NCI-H187 (cell line): Measurements from ENCODE around the gene TERT.
"Not testable (repeated sequence)": the region's sequence is repeated elsewhere in the genome, so short reads cannot be mapped to it uniquely, and the experiment has no call there.

ENCODE experiments used
- DNase-seq, 2 experiments: peaks; one replicate each; lab custom pipeline; 2025; lab: John Stamatoyannopoulos, UW

TERT gene

DNA sequence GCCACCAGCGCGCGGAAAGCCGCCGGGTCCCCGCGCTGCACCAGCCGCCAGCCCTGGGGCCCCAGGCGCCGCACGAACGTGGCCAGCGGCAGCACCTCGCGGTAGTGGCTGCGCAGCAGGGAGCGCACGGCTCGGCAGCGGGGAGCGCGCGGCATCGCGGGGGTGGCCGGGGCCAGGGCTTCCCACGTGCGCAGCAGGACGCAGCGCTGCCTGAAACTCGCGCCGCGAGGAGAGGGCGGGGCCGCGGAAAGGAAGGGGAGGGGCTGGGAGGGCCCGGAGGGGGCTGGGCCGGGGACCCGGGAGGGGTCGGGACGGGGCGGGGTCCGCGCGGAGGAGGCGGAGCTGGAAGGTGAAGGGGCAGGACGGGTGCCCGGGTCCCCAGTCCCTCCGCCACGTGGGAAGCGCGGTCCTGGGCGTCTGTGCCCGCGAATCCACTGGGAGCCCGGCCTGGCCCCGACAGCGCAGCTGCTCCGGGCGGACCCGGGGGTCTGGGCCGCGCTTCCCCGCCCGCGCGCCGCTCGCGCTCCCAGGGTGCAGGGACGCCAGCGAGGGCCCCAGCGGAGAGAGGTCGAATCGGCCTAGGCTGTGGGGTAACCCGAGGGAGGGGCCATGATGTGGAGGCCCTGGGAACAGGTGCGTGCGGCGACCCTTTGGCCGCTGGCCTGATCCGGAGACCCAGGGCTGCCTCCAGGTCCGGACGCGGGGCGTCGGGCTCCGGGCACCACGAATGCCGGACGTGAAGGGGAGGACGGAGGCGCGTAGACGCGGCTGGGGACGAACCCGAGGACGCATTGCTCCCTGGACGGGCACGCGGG, at the start of gene TERT:
TERT (minus strand) TSS at position 234 of the 815 bp plus-strand sequence; CDS start at position 155, 79 bp downstream.
- DNase-seq = no peak

DNA sequence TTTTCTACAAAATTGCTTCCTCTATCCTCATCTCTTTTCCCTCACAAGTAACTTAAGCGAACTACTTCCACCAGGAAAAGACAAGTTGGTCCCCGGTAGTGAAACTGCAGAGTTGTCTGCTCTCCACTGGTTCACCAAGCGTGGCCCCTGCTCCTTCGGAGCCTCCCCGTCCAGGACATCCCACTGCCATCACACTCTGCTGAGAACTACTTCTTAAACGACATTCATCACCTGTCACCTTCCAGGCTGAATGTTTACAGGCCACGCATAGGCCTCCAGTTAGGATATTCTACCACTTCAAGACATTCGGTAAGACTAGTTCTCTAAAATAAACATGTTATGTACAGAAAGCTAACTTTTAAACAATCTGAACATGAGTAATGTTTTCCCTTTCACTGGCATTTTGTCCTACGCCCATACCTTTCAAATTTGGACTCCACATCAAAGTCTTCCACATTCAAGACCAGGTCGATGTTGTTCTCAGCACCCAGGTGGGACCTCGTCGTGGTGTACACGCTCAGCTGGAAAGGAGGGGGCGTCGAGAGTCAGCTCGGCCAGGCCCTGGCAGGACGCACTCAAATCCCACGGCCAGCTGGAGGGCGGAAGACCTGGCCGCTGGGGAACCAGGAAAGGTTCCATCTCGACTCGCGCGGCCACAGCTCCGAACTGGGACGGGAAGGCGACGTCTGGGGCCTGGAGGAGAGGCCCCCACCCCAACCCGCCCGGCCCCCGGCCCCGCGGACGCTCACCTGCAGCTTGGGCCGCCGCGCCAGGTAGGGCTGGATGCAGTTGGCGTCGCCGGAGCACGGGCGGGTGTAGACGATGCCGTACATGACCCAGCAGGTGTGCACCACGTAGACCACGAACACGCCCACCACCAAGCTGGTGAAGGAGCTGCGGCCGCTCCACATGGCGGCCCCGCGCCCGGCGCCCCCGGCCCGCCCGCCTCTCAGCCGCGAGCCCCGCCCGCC, 49.3 kb upstream of the TERT start:
- DNase-seq = no peak

DNA sequence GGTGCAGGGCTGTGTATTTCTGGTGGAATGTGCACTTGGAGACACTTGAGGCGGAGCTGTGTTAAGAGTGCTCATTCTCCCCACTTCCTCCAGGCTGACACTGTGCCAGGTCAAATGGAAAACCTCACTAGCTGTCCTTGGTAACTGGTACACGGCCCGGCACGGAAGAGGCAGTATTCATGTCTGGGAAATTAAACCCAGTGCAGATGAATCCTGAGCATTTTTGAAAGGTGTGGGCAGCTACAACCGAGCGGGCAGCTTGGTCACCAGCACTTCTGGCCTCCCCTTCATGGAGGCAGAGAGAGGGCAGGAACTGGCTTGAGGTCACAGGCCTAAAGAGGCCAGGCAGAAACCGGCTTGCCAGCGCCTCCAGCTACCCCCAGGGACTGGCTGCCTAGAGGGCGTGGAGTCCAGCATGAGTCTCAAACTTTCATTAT, 48.5 kb upstream of the TERT start:
- no peak for DNase-seq

DNA sequence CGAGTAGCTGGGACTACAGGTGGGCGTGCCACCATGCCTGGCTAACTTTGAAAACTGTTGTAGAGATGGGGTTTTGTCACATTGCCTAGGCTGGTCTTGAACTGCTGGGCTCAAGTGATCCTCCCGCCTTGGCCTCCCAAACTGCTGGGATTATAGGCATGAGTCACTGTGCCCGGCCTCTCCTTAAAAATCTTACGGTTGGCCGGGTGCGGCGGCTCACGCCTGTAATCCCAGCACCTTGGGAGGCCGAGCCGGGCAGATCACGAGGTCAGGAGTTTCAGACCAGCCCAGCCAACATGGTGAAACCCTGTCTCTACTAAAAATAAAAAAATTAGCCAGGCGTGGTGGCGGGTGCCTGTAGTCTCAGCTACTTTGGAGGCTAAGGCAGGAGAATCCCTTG, 47.8 kb upstream of the TERT start:
- DNase-seq = not testable (repeated sequence)

DNA sequence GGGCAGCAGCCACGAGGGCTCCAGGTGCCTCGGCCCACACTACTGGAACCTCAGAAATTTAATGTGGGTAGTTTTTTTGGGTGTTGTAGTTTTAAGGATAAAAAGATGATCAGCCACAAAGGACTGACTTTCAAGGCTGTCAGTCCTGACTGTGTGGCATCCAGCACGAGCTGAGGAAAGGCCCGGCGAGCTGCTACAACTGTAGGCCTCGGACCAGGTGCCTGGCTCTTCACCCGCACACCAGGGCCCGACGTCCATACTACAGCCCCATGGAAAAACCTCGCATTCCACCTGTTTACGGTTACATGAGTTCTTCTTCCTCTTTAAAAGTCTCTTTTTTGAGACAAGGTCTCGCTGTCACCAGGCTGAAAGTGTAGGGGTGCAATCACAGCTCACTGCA, 47.4 kb upstream of the TERT start:
- no peak for DNase-seq

DNA sequence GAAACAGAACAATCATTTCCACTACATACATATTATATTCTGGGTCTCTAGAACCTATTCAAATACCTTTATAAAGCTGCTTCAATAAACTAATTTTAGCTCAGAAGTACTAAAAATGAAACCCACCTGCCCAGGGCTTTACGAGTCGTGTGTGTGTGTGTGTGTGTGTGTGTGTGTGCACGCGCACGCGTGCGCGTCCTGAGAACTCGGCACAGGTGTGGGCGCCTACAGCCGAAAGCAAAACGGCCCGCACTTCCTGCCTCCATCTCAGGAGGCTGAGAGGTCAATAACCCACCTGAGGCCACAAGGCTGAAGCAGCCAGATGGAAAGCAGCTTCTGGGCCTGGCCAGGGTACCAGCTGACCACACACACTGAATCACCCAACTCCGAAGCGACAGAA, 47.0 kb upstream of the TERT start:
- no peak for DNase-seq

DNA sequence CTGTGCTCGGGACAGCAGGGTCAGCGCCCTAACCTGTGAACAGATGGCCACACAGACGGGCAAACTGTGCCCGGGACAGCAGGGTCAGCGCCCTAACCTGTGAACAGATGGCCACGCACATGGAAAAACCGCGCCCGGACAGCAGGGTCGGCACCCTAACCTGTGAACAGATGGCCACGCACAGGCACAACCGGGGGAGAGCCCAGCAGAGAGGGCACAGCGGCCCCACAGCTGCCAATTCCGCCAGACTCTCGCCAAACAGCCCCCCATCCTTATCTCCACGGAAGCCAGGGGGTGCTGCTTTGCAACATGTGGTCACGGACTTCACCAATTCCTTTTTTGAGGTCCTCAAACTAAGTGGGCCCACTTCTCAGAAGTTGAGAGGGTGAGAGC, 44.9 kb upstream of the TERT start:
- DNase-seq = not testable (repeated sequence)

DNA sequence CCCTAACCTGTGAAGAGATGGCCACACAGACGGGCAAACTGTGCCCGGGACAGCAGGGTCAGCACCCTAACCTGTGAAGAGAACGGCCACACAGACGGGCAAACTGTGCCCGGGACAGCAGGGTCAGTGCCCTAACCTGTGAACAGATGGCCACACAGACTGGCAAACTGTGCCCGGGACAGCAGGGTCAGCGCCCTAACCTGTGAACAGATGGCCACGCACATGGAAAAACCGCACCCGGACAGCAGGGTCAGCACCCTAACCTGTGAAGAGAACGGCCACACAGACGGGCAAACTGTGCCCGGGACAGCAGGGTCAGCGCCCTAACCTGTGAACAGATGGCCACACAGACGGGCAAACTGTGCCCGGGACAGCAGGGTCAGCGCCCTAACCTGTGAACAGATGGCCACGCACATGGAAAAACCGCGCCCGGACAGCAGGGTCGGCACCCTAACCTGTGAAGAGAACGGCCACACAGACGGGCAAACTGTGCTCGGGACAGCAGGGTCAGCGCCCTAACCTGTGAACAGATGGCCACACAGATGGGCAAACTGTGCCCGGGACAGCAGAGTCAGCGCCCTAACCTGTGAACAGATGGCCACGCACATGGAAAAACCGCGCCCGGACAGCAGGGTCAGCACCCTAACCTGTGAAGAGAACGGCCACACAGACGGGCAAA, 44.4 kb upstream of the TERT start:
- not testable (repeated sequence) for DNase-seq

DNA sequence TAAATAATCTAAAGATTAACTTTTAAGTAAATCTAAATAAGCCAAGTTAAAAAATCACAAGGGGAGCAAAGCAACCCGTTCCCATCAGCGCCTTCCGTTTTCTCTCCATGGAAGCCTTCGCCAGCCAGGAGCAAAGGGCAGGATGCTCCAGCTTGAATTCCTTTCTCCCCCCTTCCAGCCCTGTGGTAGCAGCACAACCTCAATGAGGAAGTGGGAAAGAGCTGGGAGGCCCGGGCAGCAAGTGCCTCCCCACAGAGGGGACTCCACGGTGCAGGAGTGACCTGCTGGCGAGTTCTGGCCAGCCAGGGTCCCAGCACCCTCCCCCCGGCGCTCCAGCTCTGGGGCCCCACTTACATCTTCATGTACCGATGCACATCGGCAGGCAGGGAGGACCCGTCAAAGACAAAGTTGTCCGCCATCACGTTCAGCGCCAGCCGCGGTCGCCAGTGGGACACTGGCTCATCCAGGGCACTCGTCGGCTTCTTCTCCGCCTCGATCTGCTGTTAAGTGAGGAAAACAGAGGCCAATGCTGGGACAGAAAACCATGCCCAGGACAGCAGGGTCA, 43.7 kb upstream of the TERT start:
- no peak for DNase-seq

DNA sequence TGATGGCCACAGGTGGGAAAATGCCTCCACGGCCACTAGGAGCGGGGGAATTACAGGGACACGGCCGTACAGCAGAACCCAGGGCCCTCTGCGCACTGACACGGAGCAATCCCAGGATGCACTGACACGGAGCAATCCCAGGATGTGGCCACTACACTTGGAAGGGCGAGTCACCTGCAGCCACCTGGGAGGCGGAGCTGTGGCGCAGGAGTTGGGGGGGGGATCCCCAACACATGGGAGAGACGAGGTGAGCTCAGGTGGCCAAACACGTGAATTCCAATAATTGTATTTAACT, 43.3 kb upstream of the TERT start:
- no peak for DNase-seq

DNA sequence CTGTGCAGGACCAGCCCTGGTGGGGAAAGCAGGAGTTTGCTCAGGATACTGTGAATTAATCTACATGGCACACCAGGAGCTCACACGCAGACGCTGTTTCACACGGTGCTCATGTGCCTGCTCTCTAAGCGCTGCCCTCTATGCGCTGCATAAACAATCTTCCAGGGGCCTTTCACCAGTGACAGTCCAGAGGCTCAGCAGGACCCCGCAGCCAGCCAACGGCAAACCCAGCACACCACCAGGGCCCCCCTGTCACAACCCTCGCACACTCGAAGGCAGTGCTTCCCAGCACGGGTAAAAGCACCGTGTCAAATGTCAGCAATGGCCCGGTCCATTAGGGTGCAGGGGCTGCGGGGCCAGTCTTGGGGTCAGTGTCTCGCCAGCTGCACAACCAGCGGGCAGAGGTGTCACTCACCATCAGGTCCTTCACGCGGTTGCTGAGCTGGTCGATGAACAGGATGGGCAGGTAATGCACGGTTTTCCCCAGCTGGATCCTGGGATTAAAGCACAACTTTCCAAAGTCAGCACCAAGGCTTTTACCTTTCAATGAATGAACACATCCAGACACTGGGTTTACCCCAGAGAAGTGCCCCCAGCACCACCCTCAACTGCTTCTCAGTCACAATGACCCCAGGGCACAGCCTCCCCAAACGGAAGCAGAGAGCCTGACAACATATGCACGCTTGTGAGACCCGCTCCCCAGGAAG, 42.8 kb upstream of the TERT start:
- no peak for DNase-seq

DNA sequence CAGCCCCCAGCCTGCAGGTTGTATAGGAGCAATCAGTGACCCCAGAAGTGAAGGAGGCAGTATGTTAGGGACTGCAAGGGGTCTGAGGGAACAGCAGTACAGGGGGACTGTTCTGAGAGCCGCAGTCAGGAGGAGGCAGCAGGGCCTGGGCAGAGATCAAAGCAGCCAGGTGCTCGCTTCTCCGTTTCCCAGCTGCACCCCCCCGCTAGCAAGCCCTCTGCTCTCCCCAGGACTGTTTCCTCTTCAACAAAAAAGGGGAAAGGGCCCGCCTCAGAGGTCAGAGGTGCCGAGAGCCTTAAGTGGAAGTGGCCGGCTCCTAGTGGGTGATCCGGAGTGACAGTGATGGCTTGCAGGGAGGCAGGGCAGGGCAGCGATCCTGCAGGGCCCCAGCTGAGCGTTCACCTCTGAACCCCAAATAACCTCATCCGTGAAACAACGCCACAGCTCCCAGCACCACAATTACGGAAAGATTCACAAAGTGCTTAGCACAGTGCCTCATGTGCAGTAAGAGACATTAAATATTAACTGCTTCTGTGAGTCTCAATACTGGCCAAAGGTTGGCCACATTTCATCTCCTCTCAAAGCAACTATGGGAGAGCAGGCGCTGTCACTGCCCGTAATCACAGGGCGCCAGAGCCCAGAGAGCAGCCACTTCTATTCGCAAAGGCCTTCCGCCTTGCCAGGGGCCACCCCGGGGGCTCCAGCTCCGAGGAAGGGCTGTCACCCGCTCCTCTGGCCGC, 42.1 kb upstream of the TERT start:
- no peak for DNase-seq

DNA sequence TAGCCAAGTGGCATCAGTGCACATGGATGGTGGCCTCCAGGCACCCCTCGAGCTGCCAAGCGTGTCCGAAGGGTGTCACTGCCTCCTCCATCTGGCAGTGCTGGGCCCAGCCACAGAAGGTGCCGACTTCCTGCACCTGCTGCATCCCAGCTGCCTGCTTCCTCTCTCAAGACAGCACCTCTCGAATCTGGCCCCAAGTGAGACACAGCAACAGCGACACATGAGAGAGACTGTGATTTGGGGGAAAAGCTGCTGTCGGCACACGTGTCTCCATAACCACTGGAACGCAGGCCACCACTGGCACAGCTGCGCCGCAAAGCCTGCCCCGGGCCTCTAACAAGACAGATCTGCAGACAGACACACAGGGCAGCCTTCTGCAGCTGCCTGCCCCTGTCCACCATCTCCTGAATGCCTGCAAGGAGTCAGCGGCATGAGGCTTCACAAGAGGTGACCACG, 41.3 kb upstream of the TERT start:
- DNase-seq = no peak

DNA sequence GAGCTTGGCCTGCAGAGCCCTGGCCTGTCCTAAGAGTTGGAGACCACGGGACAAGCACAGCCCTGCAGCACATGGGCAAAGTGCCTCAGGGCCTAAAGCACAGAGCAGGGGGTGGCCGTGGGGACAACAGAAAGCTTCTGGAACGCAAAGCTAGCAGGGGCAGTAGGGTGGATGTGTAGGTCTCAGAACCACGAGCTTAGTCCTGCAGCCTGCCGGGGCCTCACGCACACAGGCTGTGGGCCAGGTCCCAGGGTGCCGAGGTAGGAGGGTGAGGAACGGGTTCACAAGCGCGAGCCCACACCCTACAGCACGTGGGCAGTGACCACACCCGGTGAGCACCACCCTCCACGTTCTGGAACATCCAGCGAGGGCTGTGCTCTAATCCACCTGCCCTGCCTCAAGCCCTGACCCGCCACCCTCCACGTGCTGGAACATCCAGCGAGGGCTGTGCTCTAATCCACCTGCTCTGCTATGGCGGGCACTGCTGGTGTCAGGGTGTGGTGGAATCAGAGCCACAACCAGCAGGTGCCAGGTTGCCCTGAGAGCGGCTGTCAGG, 40.8 kb upstream of the TERT start:
- no peak for DNase-seq

DNA sequence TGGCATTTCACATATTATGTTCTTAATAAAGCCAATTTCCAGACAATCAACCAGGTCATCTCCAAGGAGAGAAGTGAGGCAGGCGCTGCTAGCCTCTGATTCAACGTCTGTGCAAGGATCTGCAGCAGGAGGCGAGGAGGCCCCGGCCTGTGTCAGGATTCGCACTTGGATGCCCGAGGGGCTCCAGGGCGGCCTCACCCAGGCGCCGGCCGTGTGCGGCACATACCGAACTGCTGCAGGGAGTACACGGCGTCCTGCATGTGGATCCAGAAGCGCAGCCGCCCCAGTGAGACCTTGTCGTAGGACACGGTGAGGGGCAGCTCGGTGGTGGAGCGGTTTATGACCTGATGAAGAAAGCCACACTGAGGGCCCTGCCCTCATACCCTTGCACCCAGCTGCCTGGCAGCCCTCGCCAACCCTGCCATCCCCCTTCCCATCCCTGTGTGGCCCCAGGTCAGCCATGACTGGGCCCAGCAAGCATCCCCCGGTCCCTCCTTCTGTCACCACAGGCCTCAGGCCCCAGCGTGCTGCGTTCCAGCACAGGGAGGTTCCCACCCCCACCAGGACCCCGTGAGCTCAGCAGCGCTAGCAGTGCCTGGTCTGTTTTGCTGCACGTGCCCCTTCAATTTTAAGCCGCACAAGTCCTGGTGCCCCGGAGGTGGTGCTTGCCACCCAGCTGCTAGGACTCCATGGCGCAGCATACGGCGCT, 40.1 kb upstream of the TERT start:
- no peak for DNase-seq

DNA sequence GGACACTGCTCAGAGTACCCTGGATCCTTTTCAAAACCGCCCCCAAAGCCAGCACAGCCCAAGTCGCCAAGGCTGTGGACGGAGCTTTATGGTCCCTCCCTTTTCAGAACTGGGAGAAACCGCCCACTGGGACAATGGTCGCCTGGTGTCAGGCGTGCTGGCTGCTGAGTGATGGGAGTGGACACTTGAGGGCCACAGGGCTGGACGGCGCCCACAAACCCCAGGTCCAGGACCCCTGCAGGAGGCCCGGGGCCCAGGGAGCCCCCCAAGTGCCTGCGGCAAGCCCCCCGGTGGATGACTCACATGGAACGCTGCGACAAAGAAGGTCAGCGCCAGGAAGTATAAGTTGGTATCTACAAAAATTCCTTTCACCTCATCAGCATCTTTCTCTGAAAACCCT, 39.1 kb upstream of the TERT start:
- no peak for DNase-seq

DNA sequence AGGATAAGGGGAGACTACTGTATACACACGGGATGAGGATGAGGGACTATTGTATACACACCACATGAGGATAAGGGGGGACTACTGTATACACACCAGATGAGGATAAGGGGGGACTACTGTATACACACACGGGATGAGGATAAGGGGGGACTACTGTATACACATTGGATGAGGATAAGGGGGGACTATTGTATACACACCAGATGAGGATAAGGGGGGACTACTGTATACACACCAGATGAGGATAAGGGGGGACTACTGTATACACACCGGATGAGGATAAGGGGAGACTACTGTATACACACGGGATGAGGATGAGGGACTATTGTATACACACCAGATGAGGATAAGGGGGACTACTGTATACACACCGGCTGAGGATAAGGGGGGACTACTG, 38.4 kb upstream of the TERT start:
- DNase-seq = not testable (repeated sequence)

DNA sequence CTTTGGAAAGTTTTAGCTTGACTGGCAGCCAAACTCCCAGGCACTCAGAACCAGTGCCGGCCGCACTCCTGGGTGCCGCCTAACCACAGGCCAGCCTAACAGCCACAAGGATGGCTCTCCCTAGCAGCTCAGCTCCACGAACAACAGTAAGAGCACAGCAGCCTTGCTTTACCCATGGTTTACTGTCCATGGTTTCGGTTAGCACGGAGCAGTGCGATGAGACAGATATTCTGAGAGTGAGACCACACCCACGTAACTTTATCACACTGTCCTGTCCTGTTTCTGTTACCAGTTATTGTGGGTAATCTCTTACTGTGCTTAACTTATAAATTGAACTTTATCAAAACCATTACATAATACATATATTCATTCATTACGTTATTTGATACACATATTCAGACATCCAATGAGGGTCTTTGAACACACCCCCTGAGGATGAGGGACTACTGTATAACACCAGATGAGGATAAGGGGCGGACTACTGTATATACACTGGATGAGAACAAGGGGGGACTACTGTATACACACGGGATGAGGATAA, 37.7 kb upstream of the TERT start:
- no peak for DNase-seq

DNA sequence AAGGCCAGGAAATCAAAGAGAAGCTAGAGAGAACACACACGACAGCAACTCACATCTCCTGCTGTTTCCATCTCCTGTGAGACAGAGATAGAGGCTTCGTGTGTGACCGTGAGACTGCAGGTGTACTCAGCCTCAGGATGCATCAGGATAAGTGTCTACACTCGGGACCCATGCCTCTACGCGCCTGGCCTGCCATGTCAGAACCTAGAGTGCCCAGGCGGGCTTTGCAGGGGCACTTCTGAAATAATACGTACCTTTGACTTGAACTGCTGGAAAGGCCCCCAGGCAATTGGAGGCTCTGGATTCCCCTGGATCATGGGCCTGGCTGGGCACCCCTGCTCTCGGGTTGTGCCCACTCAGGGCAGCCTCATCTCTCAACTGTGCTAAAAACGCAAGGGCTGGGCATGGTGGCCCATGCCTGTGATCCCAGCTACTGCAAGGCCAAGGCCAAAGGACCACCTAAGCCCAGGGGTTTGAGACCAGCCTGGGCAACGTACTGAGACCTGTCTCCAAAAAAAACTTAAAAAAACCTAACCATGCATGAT, 37.1 kb upstream of the TERT start:
- no peak for DNase-seq
